Astrocyte (in vitro differentiated cells and primary cell): ENCODE data around the gene ZGPAT. TPM values are rescaled to one million over a fixed set of nuclear protein-coding genes. Genes with fewer than 3 reads are reported as not detected.

Experiments
- DNase-seq: peaks from one replicate; pipeline ENCODE4 v3.0.0-alpha.2; 2010; ENCODE audit warnings: low read depth
- FAIRE-seq: peaks from 2 replicates; lab custom pipeline; 2011; peaks lifted over from hg19 to GRCh38; lab: Jason Lieb, UNC
- H2AFZ ChIP-seq: 2 replicates; pipeline ENCODE4 v1.6.0; 2012; ENCODE audit warnings: low read depth, low read length, inconsistent platforms
- H3K27ac ChIP-seq: 2 replicates; pipeline ENCODE4 v1.5.1; 2011; ENCODE audit warnings: low read depth, low read length, inconsistent platforms
- H3K27me3 ChIP-seq: 2 replicates; pipeline ENCODE4 v1.6.0; 2011; ENCODE audit warnings: low read length, inconsistent platforms; ENCODE audit not compliant: insufficient read depth
- H3K36me3 ChIP-seq: 2 replicates; pipeline ENCODE4 v1.5.1; 2011; ENCODE audit warnings: low read length, inconsistent platforms; ENCODE audit not compliant: insufficient read depth
- H3K4me1 ChIP-seq: 2 replicates; pipeline ENCODE4 v1.5.1; 2011; ENCODE audit warnings: low read length, inconsistent platforms; ENCODE audit not compliant: insufficient read depth
- H3K4me2 ChIP-seq: 2 replicates; pipeline ENCODE4 v1.6.0; 2012; ENCODE audit warnings: low read length, inconsistent platforms
- H3K4me3 ChIP-seq: 2 replicates; pipeline ENCODE4 v1.5.1; 2011; ENCODE audit warnings: low read depth, mild to moderate bottlenecking, low read length, inconsistent platforms; ENCODE audit not compliant: insufficient read depth
- H3K79me2 ChIP-seq: 2 replicates; pipeline ENCODE4 v1.6.0; 2012; ENCODE audit warnings: mild to moderate bottlenecking, low read length, inconsistent platforms; ENCODE audit not compliant: insufficient read depth
- H3K9ac ChIP-seq: 2 replicates; pipeline ENCODE4 v1.6.0; 2012; ENCODE audit warnings: mild to moderate bottlenecking, low read length, inconsistent platforms
- H3K9me3 ChIP-seq: 2 replicates; pipeline ENCODE4 v1.5.1; 2012; ENCODE audit warnings: low read depth, mild to moderate bottlenecking, low read length, inconsistent platforms; ENCODE audit not compliant: insufficient read depth
- H4K20me1 ChIP-seq: 2 replicates; pipeline ENCODE4 v1.6.0; 2012; ENCODE audit warnings: low read length, inconsistent platforms; ENCODE audit not compliant: insufficient read depth
- H3K27ac Mint-ChIP-seq: one replicate; pipeline ENCODE4 v1.8.0; 2021; ENCODE audit warnings: mild to moderate bottlenecking, mixed read lengths; ENCODE audit not compliant: unreplicated experiment
- H3K27me3 Mint-ChIP-seq: one replicate; pipeline ENCODE4 v1.8.0; 2021; ENCODE audit warnings: low read depth, mixed read lengths; ENCODE audit not compliant: unreplicated experiment
- H3K36me3 Mint-ChIP-seq: one replicate; pipeline ENCODE4 v1.8.0; 2021; ENCODE audit warnings: low read depth, mixed read lengths; ENCODE audit not compliant: unreplicated experiment
- H3K4me1 Mint-ChIP-seq: one replicate; pipeline ENCODE4 v1.8.0; 2021; ENCODE audit warnings: low read depth, mixed read lengths; ENCODE audit not compliant: unreplicated experiment
- H3K4me3 Mint-ChIP-seq: one replicate; pipeline ENCODE4 v1.8.0; 2021; ENCODE audit warnings: mild to moderate bottlenecking, moderate library complexity, mixed read lengths; ENCODE audit not compliant: unreplicated experiment
- H3K9me3 Mint-ChIP-seq: one replicate; pipeline ENCODE4 v1.8.0; 2021; ENCODE audit warnings: mild to moderate bottlenecking, mixed read lengths; ENCODE audit not compliant: unreplicated experiment
- CTCF ChIP-seq: IDR thresholded peaks from 2 replicates; pipeline ENCODE4 v1.5.1; 2011; ENCODE audit warnings: low read depth, mild to moderate bottlenecking, inconsistent platforms, low read length, moderate library complexity; ENCODE audit not compliant: insufficient read depth
- EZH2 ChIP-seq: IDR thresholded peaks from 2 replicates; pipeline ENCODE4 v1.6.1; 2012; ENCODE audit warnings: mild to moderate bottlenecking, low read length, inconsistent platforms; ENCODE audit not compliant: insufficient read depth
- total RNA-seq: library from RNA; stranded (reverse); gene quantifications from 2 replicates; pipeline ENCODE4 v1.2.1, GENCODE V29; 2021

Gene ZGPAT
- total RNA-seq, 1 donor from 2014 or later: 24.8 TPM

GRCh38 chr20:63733579-63734081, 25.8 kb downstream of the ZGPAT start:
- H3K27me3 ChIP-seq: no peaks in the 10 kb centered on the region
- H3K9me3 ChIP-seq: no peaks in the 10 kb centered on the region
- H4K20me1 ChIP-seq: peaks cover 63% of the 10 kb centered on the region
- peaks cover 3% of the 10 kb centered on the region for H3K36me3 ChIP-seq
- Mint-ChIP-seq H3K36me3 (peaks cover 12% of the 10 kb centered on the region), H3K27me3 (no peaks in the 10 kb centered on the region), H3K27ac (no peak overlapping the region), H3K4me1 (peaks cover 2% of the 10 kb centered on the region), H3K4me3 (no peak overlapping the region), H3K9me3 (no peaks in the 10 kb centered on the region)
- H3K4me2 ChIP-seq: no peak overlapping the region
- peaks cover 42% of the 10 kb centered on the region for H3K79me2 ChIP-seq
- no peak overlapping the region for H3K27ac ChIP-seq
- DNase-seq: no peak
- H2AFZ ChIP-seq: no peak overlapping the region
- no peak for FAIRE-seq
- no peak overlapping the region for H3K4me3 ChIP-seq
- TF ChIP-seq EZH2 (no peak), CTCF (no peak)
- no peak overlapping the region for H3K9ac ChIP-seq
- H3K4me1 ChIP-seq: no peaks in the 10 kb centered on the region

DNA sequence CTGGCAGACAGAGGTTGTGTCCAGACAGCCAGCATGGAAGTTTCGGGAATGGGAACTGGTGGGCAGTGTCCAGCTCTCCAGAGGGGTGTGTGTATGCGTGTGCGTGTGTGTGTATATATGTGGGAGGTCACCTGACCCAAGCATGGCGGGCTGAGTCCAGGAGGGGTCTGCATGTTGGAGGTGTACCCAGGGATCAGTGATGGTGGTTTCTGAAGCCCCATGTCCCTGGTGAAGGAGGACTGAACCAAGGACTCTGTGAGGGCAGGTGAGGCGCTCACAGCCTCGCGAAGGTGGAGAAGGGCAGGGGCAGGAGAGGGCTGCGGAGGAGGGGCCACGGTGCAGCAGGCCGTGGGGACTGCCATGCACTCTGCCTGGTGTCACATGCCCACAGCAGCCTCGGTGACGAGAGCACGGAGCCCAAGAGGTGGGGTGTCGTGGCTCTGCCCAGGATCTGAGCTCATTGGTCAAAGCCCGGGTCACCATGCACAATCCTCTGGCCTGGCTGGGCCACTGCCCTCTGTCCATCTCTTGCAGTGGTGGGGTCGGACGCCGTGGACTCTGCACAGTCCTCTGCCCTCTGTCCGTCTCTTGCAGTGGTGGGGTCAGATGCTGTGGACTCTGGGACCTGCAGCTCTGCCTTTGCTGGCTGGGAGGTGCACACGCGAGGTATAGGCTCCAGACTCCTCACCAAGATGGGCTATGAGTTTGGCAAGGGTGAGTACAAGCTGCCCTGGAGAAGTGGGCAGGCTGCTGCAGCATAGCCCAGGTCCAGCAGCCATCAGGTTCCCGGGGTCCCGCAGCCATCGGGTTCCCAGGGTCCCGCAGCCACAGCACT, 26.5 kb downstream of the ZGPAT start:
- Histone ChIP-seq H3K79me2 (peaks cover 35% of the 10 kb centered on the region), H3K4me2 (no peak overlapping the region), H3K27me3 (no peaks in the 10 kb centered on the region), H2AFZ (no peak overlapping the region), H3K9ac (no peak overlapping the region), H4K20me1 (peaks cover 60% of the 10 kb centered on the region), H3K9me3 (no peaks in the 10 kb centered on the region), H3K4me3 (no peak overlapping the region), H3K27ac (no peak overlapping the region), H3K4me1 (no peaks in the 10 kb centered on the region), H3K36me3 (peaks cover 3% of the 10 kb centered on the region)
- no peak overlapping the region for H3K27ac Mint-ChIP-seq
- TF ChIP-seq EZH2 (no peak), CTCF (no peak)
- H3K9me3 Mint-ChIP-seq: no peaks in the 10 kb centered on the region
- no peak overlapping the region for H3K4me3 Mint-ChIP-seq
- H3K27me3 Mint-ChIP-seq: no peaks in the 10 kb centered on the region
- H3K36me3 Mint-ChIP-seq: peaks cover 12% of the 10 kb centered on the region
- FAIRE-seq (no peak), DNase-seq (no peak)
- no peaks in the 10 kb centered on the region for H3K4me1 Mint-ChIP-seq
